Activated T-cell treated with anti-CD3 and anti-CD28 coated beads, Interleukin-2, amount 50 U/mL, for 24 hours (primary cell): ENCODE data around the gene SNTG2.

ENCODE experiments used
- DNase-seq: peaks from one replicate; pipeline ENCODE4 v3.0.0-alpha.2; 2020
- H3K27ac Mint-ChIP-seq: 2 replicates; pipeline ENCODE4 v1.8.0; 2020; ENCODE audit warnings: mild to moderate bottlenecking, mixed read lengths
- H3K27me3 Mint-ChIP-seq: 2 replicates; pipeline ENCODE4 v1.8.0; 2020; ENCODE audit warnings: mixed read lengths
- H3K36me3 Mint-ChIP-seq: 2 replicates; pipeline ENCODE4 v1.8.0; 2020; ENCODE audit warnings: low read depth, mixed read lengths
- H3K4me1 Mint-ChIP-seq: 2 replicates; pipeline ENCODE4 v1.8.0; 2020; ENCODE audit warnings: low read depth, mixed read lengths
- H3K4me3 Mint-ChIP-seq: 2 replicates; pipeline ENCODE4 v1.8.0; 2020; ENCODE audit warnings: mild to moderate bottlenecking, moderate library complexity, mixed read lengths
- H3K9me3 Mint-ChIP-seq: 2 replicates; pipeline ENCODE4 v1.8.0; 2020; ENCODE audit warnings: mixed read lengths

Gene SNTG2

DNA sequence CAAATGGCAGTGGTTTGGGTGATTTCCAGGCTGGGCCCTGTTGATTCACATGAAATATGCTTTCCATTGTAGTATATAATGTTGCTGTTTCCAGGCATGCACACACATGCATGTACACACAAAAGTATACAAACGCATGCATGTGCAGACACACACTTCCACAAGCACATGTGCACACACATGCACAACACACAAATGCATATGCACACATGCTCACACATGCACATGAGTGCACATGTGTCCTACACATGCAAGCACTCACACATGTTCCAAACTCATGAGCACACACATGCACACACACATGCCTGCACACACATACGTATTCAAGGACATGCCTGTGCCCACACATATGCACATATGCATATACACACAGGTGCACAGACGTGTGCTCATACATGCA is 30.6 kb downstream of the SNTG2 start:
- H3K36me3 Mint-ChIP-seq: no peaks in the 10 kb centered on the region
- peaks cover 36% of the 10 kb centered on the region for H3K27me3 Mint-ChIP-seq
- DNase-seq: no peak
- no peak overlapping the region for H3K27ac Mint-ChIP-seq
- no peak overlapping the region for H3K4me3 Mint-ChIP-seq
- no peaks in the 10 kb centered on the region for H3K9me3 Mint-ChIP-seq
- peaks cover 33% of the 10 kb centered on the region for H3K4me1 Mint-ChIP-seq

DNA sequence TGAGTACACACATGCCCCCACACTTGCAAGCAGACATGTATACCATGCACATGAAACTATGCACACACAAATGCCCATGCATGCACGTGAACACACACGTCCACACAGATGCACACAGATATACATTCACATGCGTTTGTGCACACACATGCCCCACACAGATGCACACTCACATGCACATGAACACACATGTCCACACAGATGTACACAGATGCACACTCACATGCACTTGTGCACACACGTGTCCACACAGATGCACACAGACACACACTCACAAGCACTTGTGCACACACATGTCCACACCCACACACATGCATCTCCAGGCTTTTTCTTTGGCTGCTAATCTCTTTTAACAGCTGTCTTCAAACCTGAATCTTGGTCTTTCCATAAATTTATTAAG is 31.1 kb downstream of the SNTG2 start:
- H3K4me3 Mint-ChIP-seq: no peak overlapping the region
- no peak overlapping the region for H3K27ac Mint-ChIP-seq
- H3K4me1 Mint-ChIP-seq: peaks cover 34% of the 10 kb centered on the region
- H3K36me3 Mint-ChIP-seq: no peaks in the 10 kb centered on the region
- no peaks in the 10 kb centered on the region for H3K9me3 Mint-ChIP-seq
- peaks cover 33% of the 10 kb centered on the region for H3K27me3 Mint-ChIP-seq
- no peak for DNase-seq

DNA sequence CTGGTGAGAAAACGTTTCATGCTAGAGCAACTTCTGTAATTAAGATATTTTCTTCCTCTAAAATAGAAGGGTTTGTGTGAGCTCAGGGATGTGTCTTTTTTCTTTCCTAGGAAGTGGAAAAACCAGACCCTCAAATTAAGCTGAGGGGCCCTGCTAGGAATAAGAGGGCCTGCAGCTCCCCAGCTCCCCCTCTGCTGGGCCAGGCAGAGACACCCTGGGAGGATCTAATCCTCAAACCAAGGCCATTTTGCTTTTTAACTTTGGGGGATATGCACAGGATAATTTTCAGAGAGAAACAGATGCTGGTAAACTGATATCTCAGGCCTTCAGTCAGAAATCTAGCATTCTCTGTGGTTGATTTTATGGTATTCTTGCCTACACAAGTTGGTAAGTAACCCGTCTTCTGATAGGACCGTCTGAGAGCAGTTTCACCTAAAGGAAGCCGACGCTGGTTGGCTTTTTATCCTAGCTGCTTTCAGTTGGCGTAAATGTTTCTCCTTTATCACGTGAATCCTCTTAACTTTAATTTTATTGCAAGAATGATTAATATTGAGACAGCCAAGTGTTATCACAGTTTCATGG is 34.8 kb downstream of the SNTG2 start:
- Mint-ChIP-seq H3K4me3 (peak overlapping the region; percentile 4), H3K9me3 (no peaks in the 10 kb centered on the region), H3K4me1 (peaks cover 18% of the 10 kb centered on the region), H3K27me3 (peaks cover 30% of the 10 kb centered on the region), H3K36me3 (no peaks in the 10 kb centered on the region), H3K27ac (peak overlapping the region; percentile 16)
- DNase-seq: no peak

DNA sequence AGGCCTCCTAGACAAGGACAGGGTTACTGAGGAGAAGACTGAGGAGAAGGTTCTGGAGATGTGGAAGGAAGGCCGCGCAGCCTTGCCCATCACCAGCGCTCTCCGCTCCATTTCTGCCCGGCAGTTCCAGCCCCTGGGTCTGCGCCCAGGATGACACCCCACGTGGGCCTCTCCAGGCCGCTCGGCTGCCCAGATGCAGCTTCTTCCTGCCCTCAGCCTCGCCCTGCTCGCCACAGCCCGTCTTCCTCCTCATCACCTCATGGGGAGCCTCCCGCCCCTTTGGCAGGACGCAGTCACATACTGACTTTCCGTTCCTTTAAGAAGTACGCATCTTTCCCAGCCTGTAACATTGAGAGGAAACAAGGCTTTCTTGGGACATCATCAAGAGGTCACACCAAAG is 37.1 kb downstream of the SNTG2 start:
- Mint-ChIP-seq H3K27ac (no peak overlapping the region), H3K27me3 (peaks cover 24% of the 10 kb centered on the region)

DNA sequence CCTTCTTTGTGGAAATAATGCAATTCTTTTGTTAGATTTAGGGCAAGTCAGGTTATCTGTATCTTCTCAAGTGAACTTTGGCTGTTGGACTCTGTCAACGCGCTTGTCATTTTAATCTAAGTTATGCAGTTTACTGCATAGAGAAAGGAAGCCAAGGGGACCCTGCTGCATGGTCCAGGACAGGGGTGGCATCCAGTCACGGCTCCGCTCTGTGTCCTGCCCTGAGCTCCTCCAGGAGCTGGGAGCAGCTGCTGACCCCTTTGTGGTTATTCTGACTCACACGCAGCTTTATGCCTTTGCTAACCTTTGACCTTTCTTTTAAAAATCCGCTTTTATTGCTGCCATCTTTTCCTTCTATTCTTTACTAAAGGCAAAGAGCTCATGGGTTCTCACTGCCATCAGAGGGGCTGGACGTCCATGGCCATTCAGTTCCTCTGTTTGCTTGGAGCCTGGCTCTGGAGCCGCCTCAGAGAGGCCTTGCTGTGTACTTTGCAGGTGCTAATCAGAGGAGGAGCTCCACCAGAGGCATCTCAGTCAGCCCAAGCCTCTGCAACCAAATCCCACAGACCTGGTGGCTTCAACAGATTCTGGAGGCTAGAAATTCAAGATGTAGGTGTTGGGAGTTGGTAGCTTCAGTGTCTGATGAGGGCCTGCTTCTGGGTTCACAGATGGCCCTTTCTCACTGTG is 39.3 kb downstream of the SNTG2 start:
- H3K27ac Mint-ChIP-seq: no peak overlapping the region
- no peaks in the 10 kb centered on the region for H3K9me3 Mint-ChIP-seq
- H3K36me3 Mint-ChIP-seq: no peaks in the 10 kb centered on the region
- peaks cover 10% of the 10 kb centered on the region for H3K4me1 Mint-ChIP-seq
- DNase-seq: no peak
- no peak overlapping the region for H3K4me3 Mint-ChIP-seq
- H3K27me3 Mint-ChIP-seq: peaks cover 11% of the 10 kb centered on the region

More for the DNA sequence above, 37.1 kb downstream of the SNTG2 start:
- H3K36me3 Mint-ChIP-seq: no peaks in the 10 kb centered on the region
- no peak overlapping the region for H3K4me3 Mint-ChIP-seq
- H3K4me1 Mint-ChIP-seq: peaks cover 18% of the 10 kb centered on the region
- no peaks in the 10 kb centered on the region for H3K9me3 Mint-ChIP-seq
- DNase-seq: no peak

DNA sequence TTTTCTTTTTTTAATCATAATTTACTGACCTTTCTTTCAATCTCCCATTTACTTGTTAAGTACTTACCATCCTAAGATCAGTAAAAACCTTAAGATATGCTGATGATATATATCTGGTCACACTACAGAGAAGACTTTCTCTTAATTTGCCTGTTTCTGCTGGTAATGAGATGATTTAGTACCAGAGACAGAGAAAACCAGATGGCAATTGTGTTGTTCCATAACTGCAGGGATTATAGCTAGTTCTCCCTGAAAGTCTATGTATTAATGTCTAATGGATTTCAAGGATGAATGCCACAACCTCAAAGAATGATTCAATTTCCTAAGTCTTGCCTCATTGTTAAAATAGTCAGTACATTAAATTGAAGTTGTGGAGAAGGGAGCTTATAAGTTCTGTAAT is 40.3 kb downstream of the SNTG2 start:
- H3K27ac Mint-ChIP-seq: no peak overlapping the region
- no peak for DNase-seq
- H3K9me3 Mint-ChIP-seq: no peaks in the 10 kb centered on the region
- H3K4me1 Mint-ChIP-seq: peaks cover 3% of the 10 kb centered on the region
- H3K36me3 Mint-ChIP-seq: no peaks in the 10 kb centered on the region
- no peak overlapping the region for H3K4me3 Mint-ChIP-seq
- H3K27me3 Mint-ChIP-seq: peaks cover 17% of the 10 kb centered on the region

DNA sequence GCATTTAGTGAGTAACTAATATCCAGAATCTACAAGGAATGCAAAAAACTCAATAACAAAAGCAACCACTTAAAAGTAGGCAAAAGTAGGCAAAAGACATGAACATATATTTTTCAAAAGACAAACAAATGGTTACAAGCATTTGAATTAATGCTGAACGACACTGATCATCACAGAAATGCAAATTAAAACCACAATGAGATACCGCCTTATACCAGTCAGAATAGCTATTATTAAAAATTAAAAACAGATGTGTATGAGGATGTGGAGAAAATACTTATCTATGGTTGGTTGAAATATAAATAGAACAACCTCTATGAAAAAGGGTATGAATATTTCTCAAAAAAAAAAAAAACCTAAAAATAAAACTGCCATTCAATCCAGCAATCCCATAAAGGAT is 51.7 kb downstream of the SNTG2 start:
- no peak for DNase-seq
- Mint-ChIP-seq H3K9me3 (peaks cover 12% of the 10 kb centered on the region), H3K4me3 (no peak overlapping the region), H3K4me1 (no peaks in the 10 kb centered on the region), H3K36me3 (no peaks in the 10 kb centered on the region), H3K27ac (no peak overlapping the region), H3K27me3 (peaks cover 23% of the 10 kb centered on the region)

DNA sequence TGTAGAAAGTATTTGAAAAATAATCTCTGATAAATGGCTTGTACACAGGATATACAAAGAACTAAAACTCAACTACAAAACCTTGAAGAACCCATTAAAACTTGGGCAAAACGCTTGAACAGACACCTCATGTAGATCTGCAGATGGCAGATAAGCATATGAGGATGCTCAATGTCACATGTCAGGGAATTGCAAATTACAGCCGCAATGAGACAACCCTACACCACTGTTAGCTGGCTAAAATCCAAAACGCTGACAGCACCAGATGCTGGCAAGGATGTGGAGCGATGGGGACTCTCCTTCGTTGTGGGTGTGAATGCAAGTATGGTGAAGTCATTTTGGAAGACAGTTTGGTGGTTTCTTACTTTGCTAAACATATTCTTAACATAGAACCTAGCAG is 53.7 kb downstream of the SNTG2 start:
- DNase-seq: no peak
- H3K9me3 Mint-ChIP-seq: no peaks in the 10 kb centered on the region
- H3K27ac Mint-ChIP-seq: no peak overlapping the region
- H3K27me3 Mint-ChIP-seq: peaks cover 7% of the 10 kb centered on the region
- no peak overlapping the region for H3K4me3 Mint-ChIP-seq
- no peaks in the 10 kb centered on the region for H3K36me3 Mint-ChIP-seq
- H3K4me1 Mint-ChIP-seq: no peaks in the 10 kb centered on the region

DNA sequence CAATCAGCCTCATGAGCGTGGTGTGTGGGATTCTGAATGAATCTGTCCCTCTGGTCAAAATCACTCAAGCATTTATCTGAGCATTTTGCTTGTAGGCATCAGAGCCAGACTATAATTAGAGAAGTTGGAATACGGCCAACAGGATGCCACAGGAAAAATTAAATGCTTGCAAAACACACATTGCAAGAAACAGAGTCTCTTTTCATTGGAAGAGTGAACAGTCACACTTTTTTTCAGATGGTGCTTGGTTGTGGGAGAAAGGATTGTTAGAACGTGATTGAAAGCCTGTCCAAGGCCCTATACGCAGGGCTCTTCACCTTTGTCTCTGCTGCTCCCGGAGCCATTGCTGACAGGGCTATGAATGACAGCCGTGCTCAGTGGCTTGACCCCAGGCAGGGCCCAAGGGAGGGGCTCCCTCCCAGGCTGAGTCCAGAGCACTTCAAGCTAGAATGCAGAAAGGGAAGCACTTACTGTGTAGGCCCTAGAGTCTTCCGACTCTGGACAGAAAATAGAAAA is 59.8 kb downstream of the SNTG2 start:
- no peak for DNase-seq
- Mint-ChIP-seq H3K27me3 (peaks cover 17% of the 10 kb centered on the region), H3K9me3 (no peaks in the 10 kb centered on the region), H3K4me3 (no peak overlapping the region), H3K36me3 (no peaks in the 10 kb centered on the region), H3K4me1 (peaks cover 2% of the 10 kb centered on the region), H3K27ac (no peak overlapping the region)

DNA sequence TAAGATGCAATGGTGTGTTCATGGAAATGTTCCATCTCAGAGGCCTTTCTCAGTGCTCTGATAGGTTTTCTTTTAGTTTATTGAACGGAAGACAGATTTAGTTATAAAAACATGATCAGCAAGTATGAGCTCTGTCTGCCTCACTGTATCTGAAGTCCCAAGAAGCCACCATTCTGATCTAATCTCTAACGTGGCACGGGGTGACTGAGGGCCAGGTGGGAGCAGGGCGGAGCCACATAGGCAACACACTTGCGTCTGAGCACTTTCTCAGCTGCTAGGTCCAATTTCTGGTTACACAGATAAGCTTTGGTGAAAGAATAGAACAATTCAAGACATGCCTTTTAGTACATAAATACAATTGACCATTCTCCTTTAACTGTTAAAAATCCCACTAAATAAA is 60.4 kb downstream of the SNTG2 start:
- H3K27ac Mint-ChIP-seq: no peak overlapping the region
- peaks cover 15% of the 10 kb centered on the region for H3K27me3 Mint-ChIP-seq

DNA sequence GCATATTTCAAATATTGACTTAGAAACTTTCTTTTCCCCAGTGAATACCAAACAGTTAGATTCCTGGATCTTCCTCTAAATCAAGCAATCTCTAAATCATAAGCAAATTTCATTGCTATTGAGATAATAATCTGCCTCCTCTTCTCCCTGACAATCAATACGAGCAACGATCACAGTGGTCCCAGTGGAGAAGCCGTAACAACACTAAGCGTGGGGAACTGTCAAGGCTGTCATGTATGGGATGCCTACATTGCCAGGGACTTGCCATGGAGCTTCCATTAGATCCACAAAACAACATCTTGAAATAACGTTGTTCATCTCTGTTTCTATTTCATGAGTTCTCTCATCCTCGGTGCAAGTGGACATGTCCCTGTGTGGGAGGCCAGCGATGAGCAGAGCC is 61.3 kb downstream of the SNTG2 start:
- Mint-ChIP-seq H3K4me3 (no peak overlapping the region), H3K4me1 (peaks cover 2% of the 10 kb centered on the region), H3K27ac (no peak overlapping the region), H3K27me3 (peaks cover 15% of the 10 kb centered on the region), H3K36me3 (no peaks in the 10 kb centered on the region), H3K9me3 (no peaks in the 10 kb centered on the region)
- DNase-seq: no peak

More for the DNA sequence above, 60.4 kb downstream of the SNTG2 start:
- Mint-ChIP-seq H3K9me3 (no peaks in the 10 kb centered on the region), H3K4me1 (peaks cover 2% of the 10 kb centered on the region), H3K4me3 (no peak overlapping the region), H3K36me3 (no peaks in the 10 kb centered on the region)
- DNase-seq: no peak

DNA sequence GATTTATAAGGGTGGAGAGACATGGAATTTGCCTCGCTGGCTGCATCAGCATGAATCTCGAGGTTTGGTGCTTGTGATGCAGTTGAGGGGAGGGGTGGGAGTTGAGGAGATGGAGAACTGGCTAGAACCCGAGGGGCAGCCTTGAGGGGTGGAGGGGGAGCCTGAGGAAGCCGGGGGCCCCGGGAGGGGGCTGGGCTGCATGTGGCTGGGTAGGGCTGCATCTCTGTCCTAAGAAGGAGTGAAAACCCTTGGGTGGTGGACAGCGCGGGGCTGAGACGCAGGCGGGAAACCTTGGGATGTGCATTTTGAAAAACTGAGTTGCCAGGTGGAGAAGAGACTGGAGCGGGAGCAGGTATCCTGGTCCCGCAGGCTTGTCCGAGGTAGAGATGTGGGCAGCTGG is 64.2 kb downstream of the SNTG2 start:
- peaks cover under 1% of the 10 kb centered on the region for H3K4me1 Mint-ChIP-seq
- no peak for DNase-seq
- H3K4me3 Mint-ChIP-seq: no peak overlapping the region
- H3K27ac Mint-ChIP-seq: no peak overlapping the region
- peaks cover 11% of the 10 kb centered on the region for H3K27me3 Mint-ChIP-seq
- no peaks in the 10 kb centered on the region for H3K36me3 Mint-ChIP-seq
- no peaks in the 10 kb centered on the region for H3K9me3 Mint-ChIP-seq

DNA sequence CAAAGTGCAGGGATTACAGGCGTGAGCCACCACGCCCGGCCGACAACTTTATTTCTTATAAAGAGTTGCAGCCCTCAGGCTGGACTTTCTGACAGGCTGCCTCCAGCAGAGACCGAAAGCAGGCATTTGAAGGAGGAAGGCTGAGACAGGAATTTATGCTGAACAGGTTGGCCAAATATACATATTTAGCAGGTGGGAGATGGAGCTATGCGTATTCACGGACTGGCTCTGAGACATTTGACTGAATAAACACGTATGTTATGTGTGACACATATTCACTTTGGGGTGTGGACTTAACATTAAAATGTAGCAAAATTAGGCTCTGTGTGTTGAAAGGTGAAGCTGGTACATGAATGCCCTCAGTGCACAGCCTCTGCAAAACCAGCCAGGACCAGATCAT is 65.9 kb downstream of the SNTG2 start:
- Mint-ChIP-seq H3K4me3 (no peak overlapping the region), H3K27ac (no peak overlapping the region), H3K4me1 (no peaks in the 10 kb centered on the region), H3K36me3 (no peaks in the 10 kb centered on the region), H3K27me3 (peaks cover 3% of the 10 kb centered on the region), H3K9me3 (no peaks in the 10 kb centered on the region)
- DNase-seq: no peak

DNA sequence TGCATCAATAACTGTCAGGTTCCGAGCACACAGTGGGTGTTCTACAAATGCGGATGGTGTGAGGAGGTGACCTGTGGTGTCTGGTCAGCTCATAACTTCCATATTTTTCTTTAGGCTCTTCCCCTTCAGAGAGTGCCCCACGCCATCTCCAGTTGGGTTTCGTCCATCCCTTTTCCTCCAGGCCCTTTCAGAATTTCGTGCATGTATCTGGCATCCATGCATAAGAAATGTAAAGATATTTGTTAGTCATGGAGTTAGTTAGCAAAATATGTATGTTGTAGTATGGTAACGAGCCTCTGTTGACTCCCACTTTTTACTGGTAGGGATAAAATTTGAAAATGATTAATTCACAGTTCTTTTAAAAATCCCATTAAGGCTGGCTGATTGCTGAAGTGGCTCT is 67.2 kb downstream of the SNTG2 start:
- no peak overlapping the region for H3K4me3 Mint-ChIP-seq
- no peaks in the 10 kb centered on the region for H3K9me3 Mint-ChIP-seq
- no peaks in the 10 kb centered on the region for H3K36me3 Mint-ChIP-seq
- H3K4me1 Mint-ChIP-seq: no peaks in the 10 kb centered on the region
- no peaks in the 10 kb centered on the region for H3K27me3 Mint-ChIP-seq
- DNase-seq: no peak
- H3K27ac Mint-ChIP-seq: no peak overlapping the region

DNA sequence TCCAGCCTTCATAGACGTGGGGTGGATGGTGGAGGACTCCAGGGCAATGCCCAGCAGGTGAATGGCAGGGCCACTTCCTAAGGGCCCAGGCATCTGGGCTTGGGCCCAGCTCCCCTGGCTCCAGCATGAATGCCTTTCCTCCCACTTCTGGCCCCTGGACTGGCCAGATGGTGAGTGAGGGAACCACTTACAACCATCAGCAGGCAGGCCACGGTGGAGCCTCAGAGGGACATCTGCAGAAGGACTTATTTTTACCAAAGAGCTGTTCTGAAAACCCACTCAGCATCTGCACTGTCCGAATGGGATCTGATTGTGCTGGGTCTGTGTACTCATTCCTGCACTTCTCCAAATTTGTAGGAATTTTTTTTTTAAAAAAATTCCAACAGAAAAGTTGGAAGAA is 69.6 kb downstream of the SNTG2 start:
- DNase-seq: no peak
- no peak overlapping the region for H3K27ac Mint-ChIP-seq
- no peaks in the 10 kb centered on the region for H3K9me3 Mint-ChIP-seq
- H3K4me3 Mint-ChIP-seq: no peak overlapping the region
- H3K4me1 Mint-ChIP-seq: no peaks in the 10 kb centered on the region
- no peaks in the 10 kb centered on the region for H3K27me3 Mint-ChIP-seq
- H3K36me3 Mint-ChIP-seq: no peaks in the 10 kb centered on the region
